ENCODE measurements around the gene ATP6V1D.
"Not testable (repeated sequence)": the region's sequence is repeated elsewhere in the genome, so short reads cannot be mapped to it uniquely, and the experiment has no call there.

The ATP6V1D gene

DNA sequence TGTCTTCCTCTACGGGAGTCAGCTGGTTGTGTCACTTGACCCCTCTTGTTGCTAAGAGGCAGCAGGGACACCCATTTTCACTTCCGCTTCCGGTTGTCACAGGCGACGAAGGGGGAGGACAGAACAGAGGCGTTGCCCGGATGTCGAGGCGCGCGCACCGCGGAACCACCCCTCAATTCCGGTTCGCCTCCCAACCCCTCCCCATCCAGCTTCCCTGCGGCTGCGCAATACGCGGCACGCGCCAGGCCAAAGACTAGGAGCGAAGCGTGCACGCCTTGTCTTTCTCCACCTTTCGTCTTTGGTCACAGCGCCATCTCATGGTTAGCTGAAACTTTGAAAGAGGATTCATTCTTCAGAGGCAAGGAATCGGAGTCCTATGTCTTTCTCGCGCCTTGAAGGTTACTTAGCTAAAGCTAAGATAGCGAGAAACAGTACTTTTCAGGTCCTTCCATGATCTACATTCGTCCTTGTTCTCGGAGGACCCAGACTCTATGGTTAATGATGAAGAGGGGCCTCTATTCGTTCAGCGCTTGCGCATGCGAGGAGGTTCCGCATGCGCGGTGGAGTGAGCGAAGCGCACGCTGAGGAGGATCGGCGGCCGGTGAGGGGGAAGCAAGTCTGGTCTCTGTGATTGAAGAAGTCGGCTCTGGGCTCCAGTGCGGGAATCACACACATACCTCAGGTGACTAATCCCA, at the start of gene ATP6V1D, which contains the start of gene EIF2S1:
ATP6V1D (minus strand) TSS at position 30 of the 695 bp plus-strand sequence. CDS start 106 bp downstream, outside the sequence.
EIF2S1 (plus strand) TSS at position 554 of the 695 bp plus-strand sequence. CDS start 4,440 bp downstream, outside the sequence.
- peak; percentile 100 for DNase-seq

DNA sequence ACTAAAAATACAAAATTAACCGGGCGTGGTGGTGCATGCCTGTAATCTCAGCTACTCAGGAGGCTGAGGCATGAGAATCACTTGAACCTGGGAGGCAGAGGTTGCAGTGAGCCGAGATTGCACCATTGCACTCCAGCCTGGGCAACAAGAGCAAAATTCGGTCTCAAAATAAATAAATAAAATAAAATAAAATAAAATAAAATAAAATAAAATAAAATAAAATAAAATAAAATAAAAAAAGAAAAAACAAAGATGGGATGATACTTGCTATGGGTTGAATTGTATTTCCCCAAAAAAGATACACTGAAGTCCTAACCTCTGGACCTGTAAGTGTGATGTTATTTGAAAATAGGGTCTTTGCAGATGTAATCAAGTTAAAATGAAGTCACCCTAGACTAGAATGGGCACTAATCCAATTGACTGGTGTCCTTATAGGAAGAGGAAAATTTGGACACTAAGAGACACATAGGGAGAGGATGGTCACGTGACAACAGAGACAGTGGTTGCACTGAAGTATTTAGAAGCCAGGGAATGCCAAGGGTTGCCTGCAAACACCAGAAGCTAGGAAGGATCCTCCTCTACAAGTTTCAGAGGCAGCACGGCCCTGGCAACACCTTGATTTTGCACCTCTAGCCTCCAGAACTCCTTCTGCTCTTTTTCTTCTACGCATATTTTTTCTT, 48.7 kb upstream of the ATP6V1D start:
- not testable (repeated sequence) for DNase-seq

- no peak for DNase-seq
Measured at GRCh38 chr14:67405771-67406170, 46.2 kb upstream of the ATP6V1D start.

GRCh38 chr14:67400434-67400833, 40.8 kb upstream of the ATP6V1D start:
- no peak for DNase-seq

GRCh38 chr14:67397536-67397935, 37.9 kb upstream of the ATP6V1D start:
- DNase-seq: no peak

- DNase-seq: no peak
Measured at GRCh38 chr14:67396381-67396970, 36.9 kb upstream of the ATP6V1D start.

GRCh38 chr14:67395876-67396189, 36.2 kb upstream of the ATP6V1D start:
- DNase-seq: no peak

DNA sequence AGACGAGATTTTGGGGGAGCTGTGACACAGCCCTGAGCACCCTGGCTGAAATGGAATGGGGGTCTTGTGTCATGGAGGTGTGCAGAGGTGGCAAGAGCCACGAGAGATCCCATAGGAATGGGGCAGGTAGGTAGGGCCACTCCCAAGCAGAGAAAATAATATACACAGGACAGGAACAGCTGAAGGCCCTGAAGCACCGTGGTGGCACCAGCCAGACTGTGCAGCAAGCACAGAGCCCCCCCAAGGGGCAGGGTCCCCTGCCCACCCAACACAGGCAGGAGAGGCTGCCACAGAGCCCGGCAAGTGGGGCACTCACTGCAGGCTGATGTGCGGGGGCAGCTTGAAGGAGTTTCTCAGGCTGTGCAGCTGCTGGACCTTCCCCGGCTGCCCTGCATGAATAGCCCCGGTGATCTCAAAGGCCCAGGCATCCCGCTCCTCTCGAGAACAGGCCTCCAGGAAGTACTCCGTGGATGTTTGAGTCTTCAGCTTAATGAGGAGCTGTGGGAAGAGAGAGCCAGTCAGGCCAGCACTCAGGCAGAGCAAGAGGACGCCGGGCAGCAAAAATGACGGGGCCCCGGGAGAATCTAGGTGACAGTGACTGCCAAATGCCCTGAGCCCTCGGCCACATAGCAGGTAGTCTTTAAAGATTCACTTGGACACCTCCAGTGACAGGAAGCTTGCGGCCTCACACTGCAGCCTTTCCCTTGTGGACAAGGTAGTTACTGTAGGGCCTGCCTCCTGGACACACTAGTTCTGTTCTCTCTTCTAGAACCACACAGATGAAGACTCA, 35.7 kb upstream of the ATP6V1D start:
- no peak for DNase-seq

DNA sequence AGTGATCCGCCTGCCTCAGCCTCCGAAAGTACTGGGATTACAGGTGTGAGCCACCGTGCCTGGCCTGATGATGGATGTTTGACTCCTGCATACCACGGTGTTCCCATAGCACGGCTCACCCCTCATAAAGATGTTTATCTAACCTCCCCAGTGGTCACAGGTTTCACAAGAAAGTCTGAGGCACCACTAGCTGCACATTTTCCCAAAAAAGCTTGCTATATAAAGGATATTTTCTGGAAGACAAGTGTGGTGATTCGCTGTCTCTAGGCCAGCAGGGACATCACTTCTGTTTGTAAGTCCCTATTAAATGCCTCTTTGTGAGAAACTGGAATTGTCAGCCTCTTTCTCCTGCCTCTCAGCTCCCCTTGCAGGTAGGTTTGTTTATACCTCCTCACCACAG, 34.1 kb upstream of the ATP6V1D start:
- DNase-seq: no peak

GRCh38 chr14:67392800-67393199, 33.2 kb upstream of the ATP6V1D start:
- DNase-seq: no peak

DNA sequence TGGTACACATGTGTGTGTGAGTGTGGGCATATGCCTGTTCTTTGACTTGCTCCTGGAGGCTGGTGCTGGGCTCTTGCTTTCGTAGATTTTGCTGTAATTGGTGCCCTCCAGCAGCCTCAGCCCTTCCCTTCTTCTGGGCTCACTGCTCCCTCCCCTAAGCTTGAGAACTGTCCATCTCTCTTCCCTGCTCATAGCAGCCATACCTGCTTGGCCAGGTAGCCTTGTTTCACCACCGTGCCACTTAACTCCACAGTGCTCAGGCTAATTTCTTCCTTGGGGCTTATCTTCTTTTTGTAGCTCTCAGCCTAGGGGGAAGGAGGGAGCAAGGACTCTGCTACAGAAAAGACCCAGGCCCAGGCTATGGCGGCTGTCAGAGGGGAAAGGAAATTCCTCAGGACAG, 32.5 kb upstream of the ATP6V1D start:
- DNase-seq: no peak

GRCh38 chr14:67391268-67391667, 31.7 kb upstream of the ATP6V1D start:
- no peak for DNase-seq

DNA sequence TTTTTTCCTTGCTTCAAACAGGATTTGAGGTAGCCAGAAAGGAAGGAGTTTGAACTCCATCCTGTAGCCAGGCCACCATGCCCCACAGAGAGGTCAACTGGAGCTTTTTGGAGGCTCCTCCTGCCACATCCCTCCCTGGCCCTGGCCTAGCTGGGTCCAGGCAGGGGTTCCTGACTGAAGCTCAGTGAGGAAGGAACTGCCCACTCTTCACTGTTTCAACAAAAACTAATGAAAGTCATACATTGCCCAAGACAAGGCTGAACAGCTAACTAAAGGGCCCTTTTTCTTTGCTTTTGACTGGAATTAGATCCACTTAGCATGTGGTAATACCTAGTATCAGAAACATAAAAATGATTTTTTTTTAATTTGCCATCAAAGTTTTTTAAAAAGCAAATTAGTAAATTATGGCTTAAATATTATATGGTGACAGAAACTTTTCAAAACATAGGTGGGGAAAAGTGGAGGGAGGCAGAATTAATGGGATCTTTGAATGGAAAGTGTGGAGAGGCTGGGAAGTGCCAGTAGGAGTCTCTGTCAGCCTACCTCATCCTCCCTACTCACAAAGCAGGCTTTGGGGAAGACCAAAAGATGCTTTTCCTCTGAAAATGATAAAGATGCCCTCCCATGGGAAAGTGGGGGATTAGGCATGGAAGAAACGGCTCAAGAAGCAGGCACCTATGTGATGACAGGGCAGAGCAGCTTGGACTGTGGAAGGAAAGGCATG, 30.4 kb upstream of the ATP6V1D start:
- DNase-seq: no peak

DNA sequence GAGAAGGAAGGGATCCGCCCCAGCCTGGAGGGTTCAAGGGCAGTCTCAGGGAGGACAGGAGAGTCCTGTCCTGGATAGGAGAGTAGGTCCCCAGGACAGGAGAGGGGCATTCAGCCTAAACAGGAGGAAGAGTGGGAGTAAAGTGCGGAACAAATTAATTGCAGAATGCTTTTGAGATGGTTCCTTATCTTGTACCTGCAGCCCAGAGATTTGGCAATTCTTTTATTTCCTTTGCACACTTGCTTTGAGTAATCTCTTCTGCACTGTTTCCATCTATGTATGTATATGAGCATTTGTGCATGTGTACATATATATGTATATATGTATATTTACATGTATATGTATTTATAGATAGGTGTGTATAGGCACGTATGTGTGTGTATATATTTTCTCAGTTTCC, 29.7 kb upstream of the ATP6V1D start:
- DNase-seq: no peak

DNA sequence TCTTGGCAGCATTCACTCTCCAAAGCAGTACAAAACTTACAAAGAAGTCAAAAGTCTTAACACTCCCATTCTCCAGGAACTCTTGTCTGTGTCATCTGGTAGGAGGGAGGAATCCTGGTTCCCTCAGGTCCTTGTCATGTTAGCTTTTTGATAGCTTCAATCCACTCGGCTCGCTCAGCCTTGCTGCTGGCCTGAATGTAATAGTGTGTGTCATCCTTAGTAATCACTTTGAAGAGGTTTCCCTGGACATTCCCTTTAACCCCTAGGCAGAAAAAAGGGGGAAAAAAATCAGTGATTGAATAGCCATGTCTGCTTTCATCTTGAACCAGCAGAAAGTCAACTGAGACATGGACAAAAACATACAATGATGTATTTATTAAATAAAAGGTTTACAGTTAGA, 27.6 kb upstream of the ATP6V1D start:
- no peak for DNase-seq

- DNase-seq: no peak
Measured at GRCh38 chr14:67385618-67386017, 26.0 kb upstream of the ATP6V1D start.

- no peak for DNase-seq
Measured at GRCh38 chr14:67385120-67385519, 25.5 kb upstream of the ATP6V1D start.

DNA sequence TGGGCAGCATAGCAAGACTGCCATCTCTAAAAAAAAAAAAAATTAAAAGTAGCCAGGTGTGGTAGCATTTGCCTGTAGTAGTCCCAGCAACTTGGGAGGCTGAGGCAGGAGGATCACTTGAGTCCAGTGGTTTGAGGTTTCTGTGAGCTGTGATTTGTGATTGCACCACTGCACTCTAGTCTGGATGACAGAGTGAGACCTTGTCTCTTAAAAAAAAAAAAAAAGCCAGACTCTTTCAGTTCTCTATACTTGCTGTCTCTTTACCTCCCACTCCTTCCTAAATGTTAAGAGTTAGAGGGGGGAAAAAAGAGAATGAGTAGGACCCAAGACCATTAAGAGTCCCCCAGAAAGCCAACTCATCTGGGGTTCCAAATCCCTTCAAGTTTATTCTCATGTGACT, 18.3 kb upstream of the ATP6V1D start:
- no peak for DNase-seq

GRCh38 chr14:67373347-67373746, 13.7 kb upstream of the ATP6V1D start:
- DNase-seq: peak; percentile 65

DNA sequence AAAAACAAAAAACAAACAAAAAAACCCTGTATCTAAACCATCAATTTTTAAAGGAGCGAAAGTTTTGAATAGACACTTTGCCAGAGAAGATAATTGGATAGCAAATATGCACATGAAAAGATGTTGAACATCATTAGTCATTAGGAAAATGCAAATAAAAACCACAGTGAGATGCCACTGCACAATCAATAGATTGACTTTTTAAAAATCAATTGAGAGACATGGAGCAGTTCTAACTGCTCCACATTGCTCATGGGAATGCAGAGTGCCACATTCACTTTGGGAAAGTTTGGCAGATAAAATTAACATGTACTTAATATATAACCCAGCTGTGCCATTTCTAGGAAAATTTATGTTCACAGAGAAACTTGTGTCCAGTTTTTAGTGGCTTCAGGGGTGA, 13.2 kb upstream of the ATP6V1D start:
- DNase-seq: no peak

DNA sequence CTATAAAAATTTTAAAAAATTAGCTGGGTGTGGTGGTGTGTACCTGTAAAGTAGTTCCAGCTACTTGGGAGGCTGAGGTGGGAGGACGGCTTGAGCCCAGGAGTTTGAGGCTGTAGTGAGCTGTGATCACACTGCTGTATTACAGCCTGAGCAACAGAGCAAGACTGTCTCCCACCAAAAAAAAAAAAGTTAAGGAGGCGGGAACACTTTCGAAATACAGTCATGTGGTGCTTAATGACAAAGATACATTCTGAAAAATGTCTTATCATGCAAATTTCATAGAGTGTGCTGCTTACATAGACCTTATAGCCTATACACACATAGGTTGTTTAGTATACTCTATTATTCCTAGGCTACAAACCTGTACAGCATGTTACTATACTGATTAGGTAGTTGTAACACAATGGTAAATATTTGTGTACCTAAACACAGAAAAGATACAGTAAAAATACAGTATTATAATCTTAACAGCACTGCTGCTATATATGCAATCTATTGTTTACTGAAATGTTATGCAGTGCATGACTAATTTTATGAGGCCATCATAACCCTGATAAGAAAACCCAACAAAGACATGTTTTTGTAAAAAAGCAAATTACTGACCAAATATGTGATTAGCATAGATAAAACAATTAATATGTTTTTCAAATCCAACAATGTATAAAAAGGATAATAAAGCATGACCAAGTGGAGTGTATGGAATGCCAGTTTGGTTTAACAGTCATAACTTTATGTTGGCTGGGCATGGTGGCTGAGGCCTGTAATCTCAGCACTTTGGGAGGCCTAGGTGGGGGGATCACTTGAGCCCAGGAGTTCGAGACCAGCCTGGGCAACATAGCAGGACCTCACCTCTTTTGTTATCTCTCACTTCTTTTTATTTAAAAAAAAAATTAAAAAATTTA, 11.9 kb upstream of the ATP6V1D start:
- DNase-seq: no peak

DNA sequence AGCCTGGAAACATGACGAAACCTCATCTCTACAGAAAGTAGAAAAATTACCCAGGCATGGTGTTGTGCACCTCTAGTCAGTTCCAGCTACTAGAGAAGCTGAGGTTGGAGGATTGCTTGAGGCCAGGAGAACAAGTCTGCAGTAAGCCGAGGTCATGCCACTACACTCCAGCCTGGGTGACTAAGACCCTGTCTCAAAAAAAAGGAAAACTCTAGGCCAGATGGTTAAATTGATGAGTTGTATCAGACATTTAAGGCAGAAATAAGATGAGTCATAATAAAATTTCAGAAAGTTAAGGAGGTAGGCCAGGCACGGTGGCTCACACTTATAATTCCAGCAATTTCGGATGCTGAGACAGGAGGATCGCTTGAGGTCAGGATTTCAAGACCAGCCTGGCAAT, 11.2 kb upstream of the ATP6V1D start:
- no peak for DNase-seq
